ENCODE results near the gene DLG1. TPM values are rescaled to one million over a fixed set of nuclear protein-coding genes. Genes with fewer than 3 reads are reported as not detected.
"Not testable (repeated sequence)": the region's sequence is repeated elsewhere in the genome, so short reads cannot be mapped to it uniquely, and the experiment has no call there.

Gene DLG1
- total RNA-seq, 4 donors from 2014 or later, result 71.4 to 90.4 (median 80.9) TPM

DNA sequence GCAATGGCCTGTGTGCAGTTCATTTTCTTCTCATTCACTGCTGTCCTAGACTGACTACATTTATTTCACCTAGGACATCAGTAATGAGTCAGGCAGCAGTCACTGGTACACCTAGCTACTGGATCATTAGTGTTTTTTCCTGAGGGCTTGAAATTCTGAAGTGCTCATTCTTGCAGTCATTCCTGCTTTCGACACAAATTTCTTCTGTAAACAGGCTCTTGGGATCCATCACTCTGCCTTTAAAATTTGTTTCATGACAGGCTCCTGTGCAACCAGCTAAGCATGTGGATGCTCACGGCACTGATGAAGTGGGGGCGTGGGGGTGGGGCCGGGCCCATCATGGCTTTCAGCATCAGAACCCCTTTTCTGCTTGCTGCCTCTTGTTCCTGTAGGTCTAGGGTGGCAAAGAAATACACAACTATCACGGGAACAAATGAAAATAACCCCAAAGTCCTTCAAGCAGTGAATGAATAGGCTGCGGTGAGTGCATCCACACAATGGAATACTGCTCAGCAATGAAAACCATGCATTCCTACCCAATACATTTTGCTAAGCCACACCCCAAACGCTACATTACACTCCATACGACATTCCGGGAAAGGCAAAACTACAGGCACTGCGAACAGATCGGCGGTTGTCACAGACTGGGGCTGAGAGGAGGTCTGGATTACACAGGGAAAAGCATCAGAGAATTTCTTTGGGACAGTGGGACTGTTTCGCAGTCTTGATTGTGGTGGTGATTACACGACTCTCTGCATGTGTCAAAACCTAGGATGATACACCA lies 259.5 kb downstream of the DLG1 start:
- Histone ChIP-seq H3K36me3 (peaks cover 0 to 6% of the 10 kb centered on the region in 2 donors), H3K27ac (no peak overlapping the region), H3K9me3 (no peaks in the 10 kb centered on the region), H3K4me3 (no peak overlapping the region), H3K27me3 (no peaks in the 10 kb centered on the region), H3K4me1 (peaks cover 0 to 9% (median 0%) of the 10 kb centered on the region in 3 donors)
- no peak for ATAC-seq
- TF ChIP-seq, protein P1, sequence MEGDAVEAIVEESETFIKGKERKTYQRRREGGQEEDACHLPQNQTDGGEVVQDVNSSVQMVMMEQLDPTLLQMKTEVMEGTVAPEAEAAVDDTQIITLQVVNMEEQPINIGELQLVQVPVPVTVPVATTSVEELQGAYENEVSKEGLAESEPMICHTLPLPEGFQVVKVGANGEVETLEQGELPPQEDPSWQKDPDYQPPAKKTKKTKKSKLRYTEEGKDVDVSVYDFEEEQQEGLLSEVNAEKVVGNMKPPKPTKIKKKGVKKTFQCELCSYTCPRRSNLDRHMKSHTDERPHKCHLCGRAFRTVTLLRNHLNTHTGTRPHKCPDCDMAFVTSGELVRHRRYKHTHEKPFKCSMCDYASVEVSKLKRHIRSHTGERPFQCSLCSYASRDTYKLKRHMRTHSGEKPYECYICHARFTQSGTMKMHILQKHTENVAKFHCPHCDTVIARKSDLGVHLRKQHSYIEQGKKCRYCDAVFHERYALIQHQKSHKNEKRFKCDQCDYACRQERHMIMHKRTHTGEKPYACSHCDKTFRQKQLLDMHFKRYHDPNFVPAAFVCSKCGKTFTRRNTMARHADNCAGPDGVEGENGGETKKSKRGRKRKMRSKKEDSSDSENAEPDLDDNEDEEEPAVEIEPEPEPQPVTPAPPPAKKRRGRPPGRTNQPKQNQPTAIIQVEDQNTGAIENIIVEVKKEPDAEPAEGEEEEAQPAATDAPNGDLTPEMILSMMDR (IDR thresholded peaks at IDR 0.05), result no peak
- TF ChIP-seq POLR2A (IDR thresholded peaks at IDR 0.05), result no peak
- WGBS, 2 donors (ENCODE audit: low coverage in 1 of 2), result 80 to 84% methylated on average over 7 to 9 of the region's 14 CpGs

DNA sequence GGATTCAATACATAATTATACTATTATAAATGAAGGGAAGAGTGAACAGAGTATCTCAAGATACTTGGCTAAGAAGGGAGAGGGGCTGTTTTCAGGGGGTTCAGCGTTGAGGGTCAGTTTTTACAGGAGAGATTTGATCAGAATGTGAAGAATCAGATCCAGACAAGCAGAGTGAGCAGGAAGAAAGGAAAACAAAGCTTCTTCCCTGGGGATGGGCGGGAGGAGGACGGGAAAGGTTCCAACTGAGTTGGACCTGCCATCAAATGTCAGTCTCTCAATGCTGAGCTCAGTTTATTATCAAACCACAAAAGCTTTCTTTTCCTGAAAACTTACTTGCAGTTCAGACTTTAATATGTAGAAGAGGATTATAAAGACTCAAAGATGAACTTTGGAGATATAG lies 262.8 kb downstream of the DLG1 start:
- Histone ChIP-seq H3K36me3 (peaks cover 0 to 3% of the 10 kb centered on the region in 2 donors), H3K27ac (no peak overlapping the region), H3K4me1 (peaks cover 0 to 9% (median 0%) of the 10 kb centered on the region in 3 donors), H3K4me3 (no peak overlapping the region), H3K27me3 (peaks cover 14% of the 10 kb centered on the region), H3K9me3 (no peaks in the 10 kb centered on the region)
- ATAC-seq, result no peak
- WGBS, 2 donors (ENCODE audit: low coverage in 1 of 2), result 38 to 61% methylated on average over 3 of the region's 3 CpGs
- TF ChIP-seq POLR2AphosphoS5 (IDR thresholded peaks at IDR 0.05) (no peak), EP300 (IDR thresholded peaks at IDR 0.05) (no peak), POLR2A (IDR thresholded peaks at IDR 0.05) (no peak)
- TF ChIP-seq, protein P1 (IDR thresholded peaks at IDR 0.05), result no peak

DNA sequence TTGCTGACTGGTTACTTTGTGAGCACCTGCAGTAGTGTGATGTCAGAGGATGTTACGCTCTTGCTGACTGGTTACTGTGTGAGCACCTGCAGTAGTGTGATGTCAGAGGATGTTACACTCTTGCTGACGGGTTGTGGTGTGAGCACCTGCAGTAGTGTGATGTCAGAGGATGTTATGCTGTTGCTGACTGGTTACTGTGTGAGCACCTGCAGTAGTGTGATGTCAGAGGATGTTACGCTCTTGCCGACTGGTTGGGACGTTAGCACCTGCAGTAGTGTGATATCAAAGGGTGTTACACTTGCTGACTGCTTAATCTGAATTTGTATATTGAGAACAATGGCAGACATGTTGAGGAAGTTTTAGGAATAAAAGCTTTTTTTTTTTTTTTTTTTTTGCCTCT lies 263.6 kb downstream of the DLG1 start:
- not testable (repeated sequence) for H3K36me3 ChIP-seq, ATAC-seq, H3K27ac ChIP-seq, H3K9me3 ChIP-seq, H3K4me3 ChIP-seq
- Histone ChIP-seq H3K4me1 (peaks cover 0 to 12% (median 0%) of the 10 kb centered on the region in 3 donors), H3K27me3 (peaks cover 20% of the 10 kb centered on the region)
- WGBS, 2 donors (ENCODE audit: low coverage in 1 of 2), result 76 to 87% methylated on average over 4 to 5 of the region's 5 CpGs

DNA sequence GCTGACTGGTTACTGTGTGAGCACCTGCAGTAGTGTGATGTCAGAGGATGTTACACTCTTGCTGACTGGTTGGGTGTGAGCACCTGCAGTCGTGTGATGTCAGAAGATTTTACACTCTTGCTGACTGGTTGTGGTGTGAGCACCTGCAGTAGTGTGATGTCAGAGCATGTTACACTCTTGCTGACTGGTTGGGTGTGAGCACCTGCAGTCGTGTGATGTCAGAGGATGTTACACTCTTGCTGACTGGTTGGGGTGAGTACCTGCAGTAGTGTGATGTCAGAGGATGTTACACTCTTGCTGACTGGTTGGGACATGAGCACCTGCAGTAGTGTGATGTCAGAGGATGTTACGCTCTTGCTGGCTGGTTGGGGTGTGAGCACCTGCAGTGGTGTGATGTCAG lies 264.6 kb downstream of the DLG1 start:
- 80% methylated on average over 1 of the region's 3 CpGs; no CpG with 5 or more reads in 1 of the 2 donors for WGBS, 2 donors (ENCODE audit: low coverage in 1 of 2)
- H3K4me3 ChIP-seq, H3K9me3 ChIP-seq, H3K27ac ChIP-seq, ATAC-seq, H3K36me3 ChIP-seq: not testable (repeated sequence)
- H3K27me3 ChIP-seq, result peaks cover 31% of the 10 kb centered on the region
- peaks cover 0 to 22% (median 5%) of the 10 kb centered on the region in 3 donors for H3K4me1 ChIP-seq

DNA sequence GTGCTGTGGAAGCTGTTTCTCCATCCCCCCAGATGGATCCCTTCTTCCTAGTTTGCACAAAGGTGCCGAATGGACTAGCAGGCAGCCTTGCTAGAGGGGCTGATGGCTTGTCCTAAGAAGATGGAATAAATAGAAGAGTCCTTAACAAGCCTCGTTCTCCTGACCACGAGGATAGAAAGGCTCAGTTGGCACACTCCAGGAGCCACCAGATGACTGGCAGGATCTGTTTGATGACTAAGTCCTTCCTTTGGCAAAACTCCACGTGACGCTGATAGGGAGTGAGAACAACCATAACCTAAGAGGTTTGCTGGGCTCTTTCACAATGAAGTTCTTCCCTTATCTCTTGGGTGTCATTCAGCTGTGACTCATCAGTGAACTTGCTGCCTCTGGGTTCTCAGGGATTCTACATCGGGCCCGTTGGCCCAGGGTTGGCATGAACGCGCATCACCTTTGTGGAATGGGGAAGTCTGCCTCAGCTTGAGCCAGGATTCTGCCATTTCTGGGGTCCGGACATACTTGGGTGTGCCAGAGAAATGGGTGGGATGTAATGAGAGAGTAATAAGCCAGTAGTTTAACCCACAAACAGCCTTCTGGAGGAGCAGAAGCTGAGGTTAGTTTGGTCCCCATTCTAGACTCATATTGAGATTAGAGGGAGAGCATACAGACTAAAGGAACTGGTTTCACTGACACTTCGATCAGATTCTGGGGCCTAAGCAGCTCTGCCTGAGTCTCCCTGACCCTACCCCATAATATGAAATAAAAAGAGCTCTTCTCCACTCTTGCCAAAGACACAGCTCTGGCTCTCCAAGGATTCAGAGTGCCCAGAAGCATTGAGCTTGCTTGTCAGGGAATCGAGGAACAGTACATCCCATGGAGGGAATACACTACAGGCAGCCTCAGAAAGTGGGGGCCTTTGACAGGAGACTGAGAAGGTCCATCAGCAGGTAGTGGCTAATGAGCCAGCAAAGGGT lies 266.8 kb downstream of the DLG1 start:
- Histone ChIP-seq H3K4me3 (no peak overlapping the region), H3K9me3 (no peaks in the 10 kb centered on the region), H3K4me1 (peaks cover 0 to 25% (median 5%) of the 10 kb centered on the region in 3 donors), H3K27ac (peak overlapping the region in 3 of 4 donors; percentile 49 to 61 (median 54)), H3K27me3 (peaks cover 34% of the 10 kb centered on the region), H3K36me3 (no peaks in the 10 kb centered on the region)
- TF ChIP-seq EP300 (IDR thresholded peaks at IDR 0.05) (no peak), POLR2AphosphoS5 (IDR thresholded peaks at IDR 0.05) (peak; percentile 13)
- peak; percentile 80 for ATAC-seq
- WGBS, 2 donors (ENCODE audit: low coverage in 1 of 2), result 33 to 50% methylated on average over 3 to 11 of the region's 12 CpGs
